ACHN (cell line): Measurements from ENCODE around the gene OR2L5.

Experiments
- DNase-seq: peaks from one replicate; pipeline ENCODE4 v3.0.0-alpha.2; 2015
- in situ Hi-C: cut with HindIII; loops from 2 replicates; pipeline ENCODE4 v1.10.0; 2017; ENCODE audit warnings: low sequenced_read_pairs, low pct_ligation_motif_present, low pct_unique_long_range_greater_than_20kb

OR2L5 gene

GRCh38 chr1:248013229-248013710, at the start of gene OR2L5:
Gene OR2L5, plus strand, starts transcription at chr1:248013660. Its CDS starts 8,288 bp downstream, at chr1:248021948.
- DNase-seq, result no peak
- in situ Hi-C loops, result no loop called here

GRCh38 chr1:247964933-247965332, 48.5 kb upstream of the OR2L5 start, which contains the start of gene OR2AK2:
Gene OR2AK2, plus strand, starts transcription at chr1:247965233. Its CDS starts 144 bp downstream, at chr1:247965377.
- no peak for DNase-seq
- in situ Hi-C loops, result no loop called here

GRCh38 chr1:247966532-247967204, 46.8 kb upstream of the OR2L5 start:
- in situ Hi-C loops, result no loop called here
- DNase-seq, result no peak

GRCh38 chr1:247992986-247993385, 20.5 kb upstream of the OR2L5 start:
- no peak for DNase-seq
- in situ Hi-C loops, result no loop called here

GRCh38 chr1:247998811-247999210, 14.6 kb upstream of the OR2L5 start:
- in situ Hi-C loops, result no loop called here

GRCh38 chr1:248000169-248000568, 13.3 kb upstream of the OR2L5 start:
- no peak for DNase-seq
- in situ Hi-C loops, result no loop called here

More at GRCh38 chr1:247998811-247999210, 14.6 kb upstream of the OR2L5 start:
- DNase-seq, result no peak

GRCh38 chr1:248007778-248008177, 5.7 kb upstream of the OR2L5 start:
- in situ Hi-C loops, result no loop called here

GRCh38 chr1:248009681-248010080, 3.8 kb upstream of the OR2L5 start:
- in situ Hi-C loops, result no loop called here

More at GRCh38 chr1:248007778-248008177, 5.7 kb upstream of the OR2L5 start:
- no peak for DNase-seq

GRCh38 chr1:248015803-248016202, 2.3 kb downstream of the OR2L5 start:
- no peak for DNase-seq
- in situ Hi-C loops, result no loop called here

More at GRCh38 chr1:248009681-248010080, 3.8 kb upstream of the OR2L5 start:
- DNase-seq, result no peak

- in situ Hi-C loops, result no loop called here
- DNase-seq, result no peak
These were observed 16.3 kb downstream of the OR2L5 start, which contains the start of gene OR2L2 for GRCh38 chr1:248029770-248030169. Gene OR2L2, plus strand, starts transcription at chr1:248030070. Its CDS starts 8,198 bp downstream, at chr1:248038268.

GRCh38 chr1:248045209-248045608, 31.7 kb downstream of the OR2L5 start:
- in situ Hi-C loops, result no loop called here
- DNase-seq, result no peak

GRCh38 chr1:248046536-248046935, 33.1 kb downstream of the OR2L5 start, which contains the start of gene OR2L3:
Gene OR2L3, plus strand, starts transcription at chr1:248046836. Its CDS starts 13,846 bp downstream, at chr1:248060682.
- in situ Hi-C loops, result no loop called here

GRCh38 chr1:248047008-248047407, 33.5 kb downstream of the OR2L5 start:
- no peak for DNase-seq
- in situ Hi-C loops, result no loop called here

More at GRCh38 chr1:248046536-248046935, 33.1 kb downstream of the OR2L5 start, which contains the start of gene OR2L3:
- DNase-seq, result no peak

GRCh38 chr1:248054671-248055070, 41.2 kb downstream of the OR2L5 start:
- in situ Hi-C loops, result no loop called here
- DNase-seq, result no peak

GRCh38 chr1:248055261-248055660, 41.8 kb downstream of the OR2L5 start:
- in situ Hi-C loops, result no loop called here
- DNase-seq, result no peak

- in situ Hi-C loops, result no loop called here
- DNase-seq, result no peak
These were observed 51.6 kb downstream of the OR2L5 start for GRCh38 chr1:248065071-248065470.

- in situ Hi-C loops, result no loop called here
These were observed 52.1 kb downstream of the OR2L5 start for GRCh38 chr1:248065604-248066003.

More at GRCh38 chr1:248065604-248066003, 52.1 kb downstream of the OR2L5 start:
- no peak for DNase-seq
